Hematopoietic multipotent progenitor cell treated with erythropoietin and hydrocortisone succinate and interleukin-3 and kit ligand, for 8 days (in vitro differentiated cells): Measurements from ENCODE around the gene STK39.

Experiments used
- DNase-seq: peaks from one replicate; pipeline ENCODE4 v3.0.0-alpha.2; 2015

STK39 gene

GRCh38 chr2:168033966-168034365, 213.4 kb downstream of the STK39 start:
- DNase-seq, result no peak

DNA sequence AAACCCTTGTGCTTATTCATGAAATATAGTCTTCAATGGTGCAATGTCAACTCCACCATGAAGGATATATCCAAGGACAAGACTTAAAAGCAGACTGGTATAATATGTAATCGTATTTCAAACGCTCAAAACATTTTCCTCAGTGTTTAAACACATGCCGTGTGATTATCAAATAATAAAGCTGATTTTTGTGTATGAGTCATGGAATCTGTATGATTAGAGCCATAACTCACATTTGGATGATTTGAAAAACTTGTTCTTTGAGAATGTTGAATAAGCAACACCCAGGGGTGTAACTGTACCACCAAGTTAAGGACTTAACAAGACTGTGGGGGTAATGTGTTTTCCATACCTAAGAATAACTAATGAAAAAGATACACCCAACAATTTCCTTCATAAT, 215.3 kb downstream of the STK39 start:
- DNase-seq, result no peak

DNA sequence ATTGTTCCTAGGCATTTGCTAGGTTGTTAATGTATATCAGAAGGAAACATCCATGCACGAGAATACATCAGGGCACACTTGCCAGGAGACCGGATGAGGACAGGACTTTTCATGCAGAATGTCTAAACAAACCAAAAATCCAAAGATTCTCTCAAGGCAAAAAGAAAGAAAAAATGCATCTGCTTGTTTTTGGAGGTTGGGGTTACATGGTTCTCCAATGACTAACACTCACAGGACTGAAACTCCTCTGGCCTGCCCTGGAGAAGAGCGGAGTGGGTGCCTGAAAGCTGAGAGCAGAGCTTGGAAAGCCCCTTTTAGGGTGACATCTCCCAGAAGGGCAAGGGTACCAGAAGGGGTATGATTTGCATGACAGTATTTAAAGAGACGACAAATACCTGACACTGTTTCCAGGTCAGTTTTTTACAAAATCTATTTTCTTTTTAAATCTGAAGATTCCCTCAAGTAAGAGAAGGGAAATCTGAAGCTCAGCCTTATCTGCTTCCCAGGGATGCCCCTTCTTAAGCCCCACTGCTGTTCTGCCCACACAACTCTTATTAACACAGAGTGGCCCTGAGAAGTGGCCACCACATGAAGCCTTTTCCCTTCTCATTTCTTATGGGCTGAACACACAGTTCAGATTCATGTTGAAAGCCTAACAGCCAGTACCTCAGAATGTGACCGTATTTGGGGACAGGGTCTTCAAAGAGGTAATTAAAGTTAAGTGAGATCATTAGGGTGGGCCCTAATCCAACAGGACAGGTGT, 216.4 kb downstream of the STK39 start:
- DNase-seq, result no peak

- DNase-seq, result no peak
These were observed 218.3 kb downstream of the STK39 start for GRCh38 chr2:168029071-168029470.

DNA sequence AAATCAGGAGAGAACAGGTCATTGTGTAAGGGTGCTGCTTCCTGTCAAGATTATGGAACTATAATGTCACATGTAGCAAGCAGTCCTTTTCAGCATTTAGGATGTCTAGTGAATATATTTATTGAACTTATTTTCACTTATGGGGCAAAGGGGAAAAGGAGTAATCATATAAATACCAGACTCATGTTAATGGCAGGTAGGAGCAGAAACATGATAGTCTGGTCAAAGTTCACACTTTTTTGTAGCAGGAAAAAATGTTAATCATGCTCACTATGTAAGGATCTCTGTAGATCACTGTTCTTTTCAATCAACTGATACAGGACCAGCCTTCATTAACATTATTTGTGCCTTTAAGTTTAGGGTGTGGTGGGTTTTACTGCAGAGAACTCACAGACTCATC, 219.0 kb downstream of the STK39 start:
- no peak for DNase-seq

GRCh38 chr2:168025487-168026202, 221.8 kb downstream of the STK39 start:
- no peak for DNase-seq

DNA sequence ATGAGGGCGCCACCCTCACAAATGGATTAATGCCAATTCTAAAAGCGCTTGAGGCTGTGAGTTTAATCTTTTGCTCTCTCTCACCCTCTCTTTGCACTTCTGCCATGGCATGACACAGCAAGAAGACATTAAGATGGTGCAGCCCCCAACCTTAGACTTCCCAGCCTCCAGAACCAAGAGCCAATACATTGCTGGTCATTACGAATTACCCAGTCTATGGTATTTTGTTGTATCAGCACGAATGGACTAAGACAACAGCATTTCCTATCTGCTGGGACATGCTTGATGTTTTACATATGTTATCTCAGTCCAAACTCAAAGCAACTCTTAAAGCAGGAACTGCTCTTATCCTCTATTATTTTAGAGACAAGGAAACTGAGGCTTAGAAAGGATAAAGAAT, 222.9 kb downstream of the STK39 start:
- DNase-seq, result peak; percentile 27

DNA sequence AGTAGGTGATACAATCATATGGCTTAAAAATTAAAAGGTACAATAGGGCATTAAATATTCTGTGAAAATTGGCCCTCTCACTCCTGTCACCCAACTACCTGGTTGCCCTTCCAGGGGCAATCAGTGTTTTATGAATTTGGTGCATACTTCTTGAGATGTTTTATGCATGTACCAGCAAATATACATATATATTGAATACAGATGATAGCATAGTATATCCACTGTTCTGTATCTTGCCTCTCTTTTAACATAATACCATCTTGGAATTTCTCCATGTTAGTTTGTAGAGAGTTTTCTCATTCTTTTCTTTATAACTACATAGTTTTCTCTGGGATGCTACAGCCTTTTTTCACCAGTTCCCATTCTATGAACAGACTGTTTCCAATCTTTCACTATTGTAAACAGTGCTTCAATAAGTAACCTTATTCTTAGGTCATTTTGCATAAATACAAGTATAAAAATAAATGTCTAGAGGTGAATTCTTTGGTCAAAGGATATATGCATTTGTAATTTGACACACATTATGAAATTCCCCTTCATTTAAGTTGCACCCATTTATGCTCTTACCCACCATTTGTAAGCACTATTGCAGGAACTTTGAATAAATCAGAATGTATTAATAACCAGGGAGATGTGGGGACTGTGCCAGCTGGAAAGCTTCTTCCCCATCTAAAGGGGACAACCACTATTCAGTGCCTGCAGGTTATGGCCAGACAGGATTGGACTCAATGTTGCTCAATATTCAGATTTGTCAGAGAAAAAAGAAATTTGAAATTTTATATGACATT, 225.4 kb downstream of the STK39 start:
- DNase-seq, result no peak

DNA sequence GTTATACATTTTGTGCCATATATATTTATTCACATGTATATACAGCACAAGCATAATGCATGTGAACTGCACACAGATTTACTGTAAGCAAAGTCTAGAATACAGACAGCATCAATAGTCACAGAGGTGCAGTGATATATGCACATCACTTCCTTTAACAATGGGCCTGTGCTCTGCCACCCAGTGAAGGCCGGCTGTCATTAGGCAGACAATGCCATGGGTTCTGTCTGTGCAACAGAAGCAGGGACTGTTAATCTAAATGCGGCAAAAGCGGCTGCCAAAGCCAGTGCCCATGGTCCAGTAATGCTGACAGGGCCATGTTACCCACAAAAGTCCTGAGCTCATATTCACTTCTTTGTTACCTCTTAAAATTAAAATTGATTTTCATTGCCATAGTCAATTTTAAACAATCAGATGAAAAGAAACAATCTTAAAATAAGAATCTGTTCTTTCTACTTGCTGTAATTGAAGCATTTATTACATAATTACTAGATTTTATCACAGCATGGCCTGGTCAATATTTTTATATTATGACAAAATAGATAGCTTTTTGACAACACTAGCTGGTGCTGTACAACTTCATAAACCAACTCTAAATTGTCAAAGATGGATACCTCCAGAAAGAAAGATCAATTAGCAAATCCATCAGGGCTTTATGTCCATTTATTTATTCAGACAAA, 232.0 kb downstream of the STK39 start:
- no peak for DNase-seq

DNA sequence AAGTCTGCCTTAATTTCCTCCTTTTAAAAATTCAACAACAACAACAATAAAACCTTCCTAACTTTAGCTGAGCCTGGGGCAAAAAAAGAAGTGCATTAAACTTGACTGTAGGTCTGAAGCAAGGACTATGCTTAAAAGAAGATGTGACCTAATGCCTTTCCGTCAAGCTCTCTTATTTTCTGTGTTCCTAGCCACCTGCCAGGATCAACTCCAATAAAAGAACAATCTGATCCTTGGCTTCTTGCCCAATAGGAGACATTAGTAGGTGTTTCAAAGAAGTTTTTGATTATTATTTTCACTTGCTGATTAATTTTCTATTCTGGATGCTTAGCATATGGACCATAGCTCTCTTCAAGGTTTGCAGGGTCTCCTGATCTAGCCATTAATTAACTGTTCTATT, 237.5 kb downstream of the STK39 start:
- no peak for DNase-seq

DNA sequence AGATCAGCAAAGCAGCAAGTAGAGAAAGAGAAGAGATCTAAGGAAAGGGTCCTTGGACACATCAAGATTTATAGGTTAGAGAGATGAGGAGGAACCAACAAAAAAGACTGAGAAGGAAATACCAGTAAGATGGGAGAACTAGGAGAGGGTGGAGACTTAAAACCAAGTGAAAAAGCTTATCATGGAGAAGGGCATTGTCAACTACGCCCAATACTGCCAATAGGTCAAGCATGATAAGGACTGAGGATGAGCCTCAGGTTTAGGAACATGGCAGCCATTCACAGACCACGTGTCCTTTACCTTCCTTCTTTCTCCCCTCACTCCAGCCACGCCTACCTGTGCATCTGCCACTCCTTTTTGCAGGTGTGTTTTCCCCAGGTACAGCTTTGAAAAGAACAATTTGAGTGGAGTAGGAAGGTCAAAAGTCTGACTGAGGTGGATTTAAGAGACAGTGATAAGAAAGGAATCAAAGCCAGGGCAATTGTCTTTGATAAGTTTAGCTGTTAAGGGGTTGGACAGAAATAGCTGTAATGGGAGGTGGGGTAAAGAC, 238.7 kb downstream of the STK39 start:
- peak; percentile 68 for DNase-seq

- DNase-seq, result no peak
These were observed 240.9 kb downstream of the STK39 start for GRCh38 chr2:168006498-168006897.

GRCh38 chr2:168005586-168005985, 241.8 kb downstream of the STK39 start:
- no peak for DNase-seq

DNA sequence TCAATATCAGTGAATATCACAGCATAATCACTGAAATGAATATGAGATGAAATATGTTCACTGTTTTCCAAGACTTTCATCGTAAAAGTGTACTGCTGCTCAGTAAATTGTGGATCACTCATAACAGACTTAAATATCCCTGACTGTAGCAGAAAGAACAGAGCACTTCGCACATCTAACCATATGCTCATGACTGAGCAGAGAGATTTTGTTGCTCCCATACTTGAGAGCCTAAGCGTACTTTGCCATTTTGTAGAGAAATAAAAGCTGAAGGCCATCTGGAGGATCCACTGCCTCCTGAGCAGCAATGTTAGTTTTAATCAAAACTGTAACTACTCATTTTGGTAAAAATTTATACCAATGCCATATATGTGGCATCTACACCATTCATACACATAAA, 243.5 kb downstream of the STK39 start:
- DNase-seq, result no peak

DNA sequence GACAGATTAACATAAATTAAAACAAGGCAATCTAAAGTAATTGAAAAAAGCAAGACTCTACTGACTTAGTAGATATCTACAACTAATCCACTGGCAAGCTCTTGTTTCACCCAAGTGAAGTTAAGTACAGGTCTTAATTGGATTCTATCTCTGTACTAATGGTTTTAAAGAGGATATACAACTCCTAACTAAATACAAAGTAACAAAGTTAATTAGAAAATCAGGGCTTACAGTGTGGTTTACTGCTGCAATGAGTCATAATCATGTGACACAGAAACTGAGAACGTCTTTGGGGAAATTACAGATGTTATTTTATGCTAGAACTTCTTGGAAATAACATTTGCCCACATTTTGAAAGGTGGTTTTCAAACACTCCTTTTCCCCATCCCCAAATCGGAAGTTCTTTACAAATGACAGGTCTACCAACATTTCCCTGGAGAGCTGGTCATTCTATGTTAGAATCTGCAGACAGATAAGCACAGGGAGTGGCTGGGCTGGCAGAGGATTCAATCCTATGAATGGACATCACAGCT, 245.3 kb downstream of the STK39 start:
- no peak for DNase-seq

GRCh38 chr2:167992278-167992677, 255.1 kb downstream of the STK39 start:
- no peak for DNase-seq

DNA sequence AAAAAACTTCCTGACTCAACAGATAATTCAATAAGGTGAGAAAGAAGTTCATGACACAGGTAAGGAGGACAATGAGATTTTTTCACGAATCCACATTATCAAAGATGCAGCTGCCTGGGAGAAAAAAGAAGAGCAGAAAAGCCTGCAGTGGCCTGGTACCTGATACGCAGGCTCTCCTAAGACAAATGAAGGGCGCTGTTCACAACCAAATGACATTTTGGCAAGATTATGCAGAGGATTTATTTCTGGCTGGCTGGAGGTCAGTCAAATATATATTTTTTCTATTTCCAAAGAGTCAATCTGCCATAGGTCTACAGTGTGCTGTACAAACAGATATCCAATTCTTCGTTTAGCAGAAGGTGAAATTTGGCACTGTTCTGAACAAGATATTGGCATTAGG, 257.3 kb downstream of the STK39 start:
- DNase-seq, result no peak

DNA sequence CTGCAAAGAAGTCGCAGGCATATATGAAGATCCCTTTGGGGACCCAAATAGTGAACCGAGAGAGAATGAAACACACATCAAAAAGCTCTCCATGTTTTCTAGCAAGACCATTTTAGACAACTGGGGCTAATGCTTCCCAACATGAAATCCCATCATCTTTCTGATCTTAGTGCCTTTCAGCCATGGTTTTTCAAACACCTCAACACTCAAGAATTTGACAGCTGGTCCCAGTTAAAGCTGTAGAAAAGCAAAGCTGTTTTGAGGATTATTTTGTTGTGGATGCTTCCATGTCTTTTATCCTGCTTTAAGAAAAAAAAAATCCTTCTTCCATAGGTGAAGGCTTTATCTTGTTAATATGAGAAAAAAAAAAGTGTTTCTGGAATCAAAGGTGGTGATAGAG, 259.1 kb downstream of the STK39 start:
- no peak for DNase-seq

GRCh38 chr2:167987558-167987957, 259.8 kb downstream of the STK39 start:
- DNase-seq, result no peak

GRCh38 chr2:167987026-167987425, 260.4 kb downstream of the STK39 start:
- no peak for DNase-seq

- DNase-seq, result no peak
These were observed 261.2 kb downstream of the STK39 start for GRCh38 chr2:167986223-167986622.

DNA sequence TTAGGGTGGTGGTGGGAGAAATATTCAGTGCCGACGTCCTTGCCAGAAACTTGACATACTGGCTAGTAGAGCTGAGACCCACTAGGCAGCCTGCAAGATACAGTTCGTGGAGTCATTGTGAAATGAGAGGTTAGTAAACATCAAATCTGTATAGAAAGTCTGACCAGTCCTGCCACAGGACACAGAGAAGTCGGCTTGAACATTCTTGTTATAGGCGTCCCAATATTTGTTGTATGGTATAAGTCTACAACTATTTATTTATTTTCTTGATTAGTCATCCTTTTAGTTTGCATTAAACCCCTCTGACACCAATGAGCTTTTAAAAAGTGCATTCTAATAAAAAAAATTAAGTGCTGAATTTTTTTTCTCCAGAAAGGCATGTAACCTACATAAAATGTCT, 265.4 kb downstream of the STK39 start:
- no peak for DNase-seq

- DNase-seq, result no peak
These were observed 267.0 kb downstream of the STK39 start for GRCh38 chr2:167980439-167980838.
